ENCODE measurements around the gene RFT1.

DNA sequence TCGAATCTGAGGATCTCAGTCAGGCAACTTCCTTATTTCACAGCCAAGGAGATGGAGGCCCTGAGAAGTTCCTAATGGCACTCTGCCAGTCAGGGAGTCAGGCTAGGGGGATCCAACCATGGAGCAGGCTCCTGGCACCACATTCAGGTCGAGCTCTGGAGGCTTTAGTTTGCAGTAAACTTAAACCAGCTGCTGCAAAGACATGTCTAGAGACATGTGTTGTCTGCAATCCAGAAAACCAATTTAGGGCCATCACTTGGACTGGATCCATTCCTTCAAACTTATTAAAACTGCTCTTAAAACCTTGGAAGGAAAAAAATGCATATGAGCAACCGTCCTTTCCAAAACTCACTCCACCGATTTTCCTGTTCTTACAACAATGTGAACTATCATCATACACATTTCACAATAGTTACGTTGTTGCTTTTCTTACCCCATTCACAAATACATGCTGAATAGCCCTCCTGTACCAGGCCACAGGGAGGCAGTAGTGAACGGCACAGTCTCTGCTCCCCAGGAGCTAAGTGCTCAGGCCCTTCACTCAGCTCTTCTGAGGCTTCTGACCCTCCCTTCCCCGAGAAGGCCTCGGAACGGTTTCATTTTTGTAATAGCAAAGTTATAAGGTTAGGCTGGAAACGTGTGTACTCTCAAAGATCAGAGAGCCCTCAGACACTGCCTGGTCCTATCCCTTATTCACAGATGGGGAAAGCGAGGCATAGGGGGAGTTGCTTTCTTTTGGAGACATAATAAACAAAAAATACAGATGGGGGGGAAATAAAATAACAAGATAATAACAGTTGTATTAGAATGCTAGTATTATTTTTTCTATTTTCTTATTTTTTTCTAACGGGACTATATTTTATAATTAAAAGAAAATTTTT is 20.1 kb downstream of the RFT1 start:
- TF ChIP-seq, protein P1, sequence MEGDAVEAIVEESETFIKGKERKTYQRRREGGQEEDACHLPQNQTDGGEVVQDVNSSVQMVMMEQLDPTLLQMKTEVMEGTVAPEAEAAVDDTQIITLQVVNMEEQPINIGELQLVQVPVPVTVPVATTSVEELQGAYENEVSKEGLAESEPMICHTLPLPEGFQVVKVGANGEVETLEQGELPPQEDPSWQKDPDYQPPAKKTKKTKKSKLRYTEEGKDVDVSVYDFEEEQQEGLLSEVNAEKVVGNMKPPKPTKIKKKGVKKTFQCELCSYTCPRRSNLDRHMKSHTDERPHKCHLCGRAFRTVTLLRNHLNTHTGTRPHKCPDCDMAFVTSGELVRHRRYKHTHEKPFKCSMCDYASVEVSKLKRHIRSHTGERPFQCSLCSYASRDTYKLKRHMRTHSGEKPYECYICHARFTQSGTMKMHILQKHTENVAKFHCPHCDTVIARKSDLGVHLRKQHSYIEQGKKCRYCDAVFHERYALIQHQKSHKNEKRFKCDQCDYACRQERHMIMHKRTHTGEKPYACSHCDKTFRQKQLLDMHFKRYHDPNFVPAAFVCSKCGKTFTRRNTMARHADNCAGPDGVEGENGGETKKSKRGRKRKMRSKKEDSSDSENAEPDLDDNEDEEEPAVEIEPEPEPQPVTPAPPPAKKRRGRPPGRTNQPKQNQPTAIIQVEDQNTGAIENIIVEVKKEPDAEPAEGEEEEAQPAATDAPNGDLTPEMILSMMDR (IDR thresholded peaks at IDR 0.05; ENCODE audit: insufficient read depth, low read length, poor library complexity, severe bottlenecking) = peak; percentile 33
- no peak for TF ChIP-seq EZH2phosphoT487 (conservative IDR thresholded peaks at IDR 0.05; ENCODE audit: low read length)
